HG02938 (cell line): Measurements from ENCODE around the gene LPCAT3.

Source experiments
- ATAC-seq: cut with Tn5 transposase; IDR thresholded peaks from one replicate; pipeline ENCODE4 v1.9.1; 2021; ENCODE audit warnings: mild to moderate bottlenecking, moderate library complexity; ENCODE audit not compliant: unreplicated experiment

The LPCAT3 gene

GRCh38 chr12:6941267-6941666 is 77.0 kb downstream of the LPCAT3 start:
- no peak for ATAC-seq

- no peak for ATAC-seq
These were observed 79.1 kb downstream of the LPCAT3 start for GRCh38 chr12:6939191-6939540.

- no peak for ATAC-seq
These were observed 79.7 kb downstream of the LPCAT3 start for GRCh38 chr12:6938353-6939190.

- peak; percentile 86 for ATAC-seq
These were observed 80.6 kb downstream of the LPCAT3 start for GRCh38 chr12:6937481-6938352.

GRCh38 chr12:6936636-6937480 is 81.4 kb downstream of the LPCAT3 start:
- ATAC-seq: peak; percentile 1

- no peak for ATAC-seq
These were observed 82.1 kb downstream of the LPCAT3 start for GRCh38 chr12:6936194-6936635.

- no peak for ATAC-seq
These were observed 82.7 kb downstream of the LPCAT3 start for GRCh38 chr12:6935371-6936193.

- no peak for ATAC-seq
These were observed 84.2 kb downstream of the LPCAT3 start for GRCh38 chr12:6934110-6934509.

GRCh38 chr12:6932766-6933165 is 85.5 kb downstream of the LPCAT3 start:
- ATAC-seq: no peak

- ATAC-seq: no peak
These were observed 88.5 kb downstream of the LPCAT3 start for GRCh38 chr12:6929466-6930452.

- ATAC-seq: no peak
These were observed 89.4 kb downstream of the LPCAT3 start for GRCh38 chr12:6928703-6929407.

- ATAC-seq: no peak
These were observed 90.1 kb downstream of the LPCAT3 start for GRCh38 chr12:6928022-6928702.

- no peak for ATAC-seq
These were observed 90.8 kb downstream of the LPCAT3 start, which contains the start of gene ATN1 for GRCh38 chr12:6927379-6928021. TSS of gene ATN1 (plus strand) at chr12:6927959. CDS start at chr12:6934002, 6,043 bp downstream.
